Measurements from ENCODE around the gene ATP23. TPM values are rescaled to one million over a fixed set of nuclear protein-coding genes. Genes with fewer than 3 reads are reported as not detected.

The ATP23 gene
- total RNA-seq, 2 experiments from 2014 or later = 17.1 to 18.7 TPM

- ChIA-PET CTCF (no interaction called here), POLR2A (no interaction called here)
- H3K36me3 Mint-ChIP-seq (ENCODE audit: low read depth) = peaks cover 52% of the 10 kb centered on the region
- no peaks in the 10 kb centered on the region for H3K27me3 Mint-ChIP-seq
- H3K27ac Mint-ChIP-seq = no peak overlapping the region
- no peak overlapping the region for H3K4me3 Mint-ChIP-seq
- DNase-seq = no peak
- H3K4me1 Mint-ChIP-seq = peaks cover 6% of the 10 kb centered on the region
- peaks cover 19% of the 10 kb centered on the region for H3K9me3 Mint-ChIP-seq
Observed at GRCh38 chr12:57958061-57958657, 16.8 kb downstream of the ATP23 start.

GRCh38 chr12:57964421-57964820 is 23.1 kb downstream of the ATP23 start:
- peaks cover 11% of the 10 kb centered on the region for H3K27me3 Mint-ChIP-seq
- ChIA-PET CTCF (no interaction called here), POLR2A (no interaction called here)
- H3K27ac Mint-ChIP-seq = no peak overlapping the region
- peaks cover 4% of the 10 kb centered on the region for H3K36me3 Mint-ChIP-seq (ENCODE audit: low read depth)
- DNase-seq = no peak
- peaks cover 13% of the 10 kb centered on the region for H3K9me3 Mint-ChIP-seq
- H3K4me3 Mint-ChIP-seq = no peak overlapping the region
- peaks cover 7% of the 10 kb centered on the region for H3K4me1 Mint-ChIP-seq

- Mint-ChIP-seq H3K27me3 (peaks cover 15% of the 10 kb centered on the region), H3K27ac (no peak overlapping the region), H3K4me1 (peaks cover 7% of the 10 kb centered on the region), H3K4me3 (no peak overlapping the region), H3K36me3 (ENCODE audit: low read depth) (no peaks in the 10 kb centered on the region), H3K9me3 (peaks cover 19% of the 10 kb centered on the region)
- ChIA-PET CTCF (no interaction called here), POLR2A (no interaction called here)
- DNase-seq = no peak
Observed at GRCh38 chr12:57965766-57966165, 24.4 kb downstream of the ATP23 start.

- H3K9me3 Mint-ChIP-seq = peaks cover 15% of the 10 kb centered on the region
- CTCF ChIA-PET = no interaction called here
- peaks cover 7% of the 10 kb centered on the region for H3K4me1 Mint-ChIP-seq
- DNase-seq = no peak
- H3K36me3 Mint-ChIP-seq (ENCODE audit: low read depth) = no peaks in the 10 kb centered on the region
- POLR2A ChIA-PET = no interaction called here
- peaks cover 15% of the 10 kb centered on the region for H3K27me3 Mint-ChIP-seq
- H3K27ac Mint-ChIP-seq = no peak overlapping the region
- no peak overlapping the region for H3K4me3 Mint-ChIP-seq
Observed at GRCh38 chr12:57966536-57966935, 25.2 kb downstream of the ATP23 start.

- no peak for DNase-seq
Observed at GRCh38 chr12:57983146-57983857, 41.9 kb downstream of the ATP23 start.

GRCh38 chr12:57983858-57984505 is 42.6 kb downstream of the ATP23 start:
- H3K9me3 Mint-ChIP-seq = no peaks in the 10 kb centered on the region
- peaks cover 3% of the 10 kb centered on the region for H3K27me3 Mint-ChIP-seq
- no peak overlapping the region for H3K4me3 Mint-ChIP-seq
- DNase-seq = no peak
- ChIA-PET CTCF (no interaction called here), POLR2A (no interaction called here)
- no peak overlapping the region for H3K27ac Mint-ChIP-seq
- H3K36me3 Mint-ChIP-seq (ENCODE audit: low read depth) = no peaks in the 10 kb centered on the region
- no peaks in the 10 kb centered on the region for H3K4me1 Mint-ChIP-seq

More at GRCh38 chr12:57983146-57983857, 41.9 kb downstream of the ATP23 start:
- Mint-ChIP-seq H3K4me1 (no peaks in the 10 kb centered on the region), H3K27me3 (peaks cover 8% of the 10 kb centered on the region), H3K27ac (no peak overlapping the region), H3K36me3 (ENCODE audit: low read depth) (no peaks in the 10 kb centered on the region), H3K4me3 (no peak overlapping the region), H3K9me3 (no peaks in the 10 kb centered on the region)
- ChIA-PET POLR2A (no interaction called here), CTCF (interaction anchor here (0.9 kb wide), 1 partner anchor 8 kb away, joined by 4 read pairs; no protein-coding TSS in a partner anchor)

- ChIA-PET CTCF (no interaction called here), POLR2A (no interaction called here)
- H3K36me3 Mint-ChIP-seq (ENCODE audit: low read depth) = no peaks in the 10 kb centered on the region
- H3K4me1 Mint-ChIP-seq = no peaks in the 10 kb centered on the region
- H3K4me3 Mint-ChIP-seq = no peak overlapping the region
- H3K9me3 Mint-ChIP-seq = no peaks in the 10 kb centered on the region
- no peak overlapping the region for H3K27ac Mint-ChIP-seq
- DNase-seq = no peak
- peaks cover 3% of the 10 kb centered on the region for H3K27me3 Mint-ChIP-seq
Observed at GRCh38 chr12:57984629-57985151, 43.3 kb downstream of the ATP23 start.

GRCh38 chr12:57985685-57986084 is 44.3 kb downstream of the ATP23 start:
- no peak for DNase-seq
- peaks cover 3% of the 10 kb centered on the region for H3K27me3 Mint-ChIP-seq
- no peak overlapping the region for H3K4me3 Mint-ChIP-seq
- ChIA-PET POLR2A (no interaction called here), CTCF (no interaction called here)
- H3K9me3 Mint-ChIP-seq = no peaks in the 10 kb centered on the region
- no peak overlapping the region for H3K27ac Mint-ChIP-seq
- no peaks in the 10 kb centered on the region for H3K36me3 Mint-ChIP-seq (ENCODE audit: low read depth)
- no peaks in the 10 kb centered on the region for H3K4me1 Mint-ChIP-seq

GRCh38 chr12:57989838-57990237 is 48.5 kb downstream of the ATP23 start:
- ChIA-PET POLR2A (no interaction called here), CTCF (no interaction called here)
- Mint-ChIP-seq H3K27ac (no peak overlapping the region), H3K4me1 (no peaks in the 10 kb centered on the region), H3K27me3 (peaks cover 1% of the 10 kb centered on the region), H3K9me3 (no peaks in the 10 kb centered on the region), H3K36me3 (ENCODE audit: low read depth) (no peaks in the 10 kb centered on the region), H3K4me3 (no peak overlapping the region)
- no peak for DNase-seq

- Mint-ChIP-seq H3K27ac (no peak overlapping the region), H3K36me3 (ENCODE audit: low read depth) (no peaks in the 10 kb centered on the region), H3K27me3 (no peaks in the 10 kb centered on the region), H3K4me1 (no peaks in the 10 kb centered on the region), H3K4me3 (no peak overlapping the region), H3K9me3 (no peaks in the 10 kb centered on the region)
- no peak for DNase-seq
- CTCF ChIA-PET = no interaction called here
- POLR2A ChIA-PET = no interaction called here
Observed at GRCh38 chr12:57990241-57990883, 49.0 kb downstream of the ATP23 start.

- no peak for DNase-seq
- Mint-ChIP-seq H3K27ac (no peak overlapping the region), H3K4me1 (no peaks in the 10 kb centered on the region), H3K36me3 (ENCODE audit: low read depth) (no peaks in the 10 kb centered on the region), H3K9me3 (peaks cover 7% of the 10 kb centered on the region), H3K27me3 (no peaks in the 10 kb centered on the region), H3K4me3 (no peak overlapping the region)
- ChIA-PET CTCF (interaction anchor here (1.5 kb wide), 1 partner anchor 9 kb away, joined by 4 read pairs; no protein-coding TSS in a partner anchor), POLR2A (no interaction called here)
Observed at GRCh38 chr12:57992001-57992400, 50.6 kb downstream of the ATP23 start.

- Mint-ChIP-seq H3K4me3 (no peak overlapping the region), H3K27ac (no peak overlapping the region), H3K9me3 (peaks cover 13% of the 10 kb centered on the region), H3K27me3 (no peaks in the 10 kb centered on the region), H3K4me1 (no peaks in the 10 kb centered on the region), H3K36me3 (ENCODE audit: low read depth) (no peaks in the 10 kb centered on the region)
- no peak for DNase-seq
- ChIA-PET POLR2A (no interaction called here), CTCF (no interaction called here)
Observed at GRCh38 chr12:57993030-57993429, 51.7 kb downstream of the ATP23 start.

- no peak for DNase-seq
- CTCF ChIA-PET = no interaction called here
- Mint-ChIP-seq H3K27ac (no peak overlapping the region), H3K4me3 (no peak overlapping the region), H3K4me1 (no peaks in the 10 kb centered on the region), H3K36me3 (ENCODE audit: low read depth) (no peaks in the 10 kb centered on the region), H3K27me3 (no peaks in the 10 kb centered on the region), H3K9me3 (peaks cover 13% of the 10 kb centered on the region)
- POLR2A ChIA-PET = no interaction called here
Observed at GRCh38 chr12:57993834-57994233, 52.5 kb downstream of the ATP23 start.
